ENCODE results near the gene CEPT1. TPM values are rescaled to one million over a fixed set of nuclear protein-coding genes. Genes with fewer than 3 reads are reported as not detected.

Gene CEPT1
- total RNA-seq, 1 donor from 2014 or later = 49.9 TPM

DNA sequence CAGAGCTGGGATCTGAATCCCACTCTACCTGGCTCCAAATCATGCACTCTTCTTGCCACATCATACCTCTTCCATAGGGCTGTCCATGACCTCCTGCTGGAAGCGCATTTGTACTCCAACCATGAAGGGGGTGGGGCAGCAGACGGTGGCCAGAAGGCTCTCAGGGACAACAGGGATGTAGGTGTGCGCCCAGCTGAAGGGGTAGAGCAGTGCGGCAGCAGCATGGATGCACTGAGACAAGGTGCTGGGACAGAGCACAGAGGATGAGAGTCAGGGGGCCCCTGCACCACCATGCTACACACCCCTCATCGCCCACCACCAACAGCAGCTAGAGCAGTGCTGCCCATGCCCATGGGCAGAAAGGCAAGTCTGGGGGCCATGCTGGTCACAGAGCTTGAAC is 52.1 kb downstream of the CEPT1 start:
- DNase-seq (ENCODE audit: low spot score) = no peak

DNA sequence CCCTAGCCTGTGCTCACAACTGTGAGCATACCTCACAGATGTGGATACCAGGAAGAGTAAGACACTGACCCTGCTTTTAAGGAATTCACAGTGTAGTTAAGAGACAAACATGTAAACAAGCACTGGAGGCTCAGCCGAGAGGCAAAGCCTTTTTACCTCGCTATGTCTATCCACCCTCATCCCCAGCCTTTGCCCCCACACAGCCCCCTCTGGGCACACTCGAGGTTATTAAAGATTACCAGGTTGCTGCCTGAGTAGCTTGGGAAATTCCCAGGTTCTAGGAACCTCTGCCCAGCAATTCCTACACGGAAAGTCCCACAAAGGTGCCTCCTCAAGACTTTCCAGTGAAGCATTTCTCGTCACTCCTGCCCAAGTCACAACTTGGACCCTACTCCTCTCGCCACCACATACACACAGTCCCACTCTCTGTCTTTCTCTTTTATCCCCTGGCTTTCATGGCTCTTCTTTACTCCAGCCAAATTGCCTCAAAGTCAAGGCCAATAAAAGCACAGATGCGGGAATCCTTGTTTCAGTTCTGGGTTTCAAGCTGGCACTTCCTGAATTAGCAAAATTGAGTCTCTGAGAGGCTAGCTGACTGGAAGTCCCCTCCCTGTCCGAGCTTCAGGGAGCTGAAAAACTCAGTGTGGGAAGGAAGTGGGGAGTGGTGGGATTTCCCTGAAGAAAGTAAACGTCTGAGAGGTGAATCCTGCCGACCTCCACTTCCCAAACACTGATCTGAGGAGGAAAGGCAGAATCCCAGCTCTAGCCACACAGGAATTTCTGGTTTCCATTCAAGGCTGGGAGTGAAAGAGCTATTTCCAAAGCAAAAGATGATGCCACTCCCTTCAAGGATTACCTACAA is 52.9 kb downstream of the CEPT1 start:
- no peak for DNase-seq (ENCODE audit: low spot score)

DNA sequence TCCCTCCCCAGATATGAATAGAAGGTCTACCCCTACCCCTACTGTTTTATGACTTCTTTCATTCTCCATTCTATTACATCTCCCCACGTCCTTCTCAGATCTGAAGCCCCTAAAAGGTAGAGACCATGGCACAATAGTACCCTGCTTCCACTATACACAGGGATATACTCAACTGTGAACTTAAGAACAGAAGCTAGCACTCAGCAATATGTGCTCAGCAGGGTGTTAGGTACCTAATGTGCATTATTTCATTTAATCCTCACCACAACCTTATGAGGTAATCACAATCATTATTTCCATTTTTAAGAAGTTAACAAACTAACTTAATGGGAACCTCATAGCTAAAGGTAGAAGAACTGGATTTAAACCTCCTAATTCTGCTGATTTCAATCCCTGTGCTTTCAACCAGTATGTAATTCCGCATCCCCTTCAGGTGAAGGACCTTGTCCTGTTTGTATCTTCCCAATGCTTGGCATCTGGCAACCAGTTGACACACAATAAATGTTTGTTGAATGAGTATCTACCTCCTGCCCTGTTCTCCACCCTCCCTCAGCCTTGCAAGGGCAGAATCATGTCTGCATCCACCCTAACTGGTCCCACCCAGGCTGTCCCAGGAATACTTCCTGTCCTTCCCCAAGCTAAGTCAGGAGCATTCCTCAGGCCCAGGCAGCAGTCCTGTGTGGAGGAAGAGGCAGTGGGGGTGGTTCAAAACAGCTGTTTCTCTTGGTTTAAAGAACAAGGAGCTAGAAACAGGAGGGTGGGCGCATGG is 53.9 kb downstream of the CEPT1 start:
- no peak for DNase-seq (ENCODE audit: low spot score)

DNA sequence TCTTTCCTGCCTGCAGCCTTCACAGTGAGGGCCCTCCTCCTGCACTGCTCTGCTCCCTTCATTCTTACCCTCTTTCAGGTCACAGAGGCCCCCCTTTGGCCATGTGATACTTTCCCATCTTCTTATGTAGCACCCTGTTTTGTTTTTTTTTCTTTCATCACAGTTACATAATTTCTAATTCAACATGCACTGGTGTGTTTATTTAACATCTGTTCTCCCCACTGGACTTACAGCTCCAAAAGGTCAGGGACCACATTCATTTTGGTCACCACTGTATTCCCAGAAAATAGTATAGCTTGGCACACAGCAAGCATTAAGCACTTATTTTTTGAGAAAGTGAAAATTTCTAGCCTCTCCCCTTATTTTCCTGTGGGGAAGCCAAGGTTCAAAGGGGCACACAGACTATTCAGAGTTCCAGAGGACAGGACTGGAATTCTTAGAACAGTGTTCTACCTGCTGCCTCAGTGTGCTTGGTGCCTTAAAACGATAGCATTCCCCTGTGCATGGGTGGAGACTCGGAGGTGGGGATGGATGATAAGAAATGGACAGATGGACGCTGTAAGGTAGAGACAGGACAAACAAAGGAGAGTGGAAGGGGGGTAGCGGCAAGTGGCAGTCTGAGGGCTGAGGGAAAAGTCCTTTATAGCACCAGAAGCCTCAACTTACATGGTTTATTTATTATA is 55.1 kb downstream of the CEPT1 start:
- no peak for DNase-seq (ENCODE audit: low spot score)

DNA sequence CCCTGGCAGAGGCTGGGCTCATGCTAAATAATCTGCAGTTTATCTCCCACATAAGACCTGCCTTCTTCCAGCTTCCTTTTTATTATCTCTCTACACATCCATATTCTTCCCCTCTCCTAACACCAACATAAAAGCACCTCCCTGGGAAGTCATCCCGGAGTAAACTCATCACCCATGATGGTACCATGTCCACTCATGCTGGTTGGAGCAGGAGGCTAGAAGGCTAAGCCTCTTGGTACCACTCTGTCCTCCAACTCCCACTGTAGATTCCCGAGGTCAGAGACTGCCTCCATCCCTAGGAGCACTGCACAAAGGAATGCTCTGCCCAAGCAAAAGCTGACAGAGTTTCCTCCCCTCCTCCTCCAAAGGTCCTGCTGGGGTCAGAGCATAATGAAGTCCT is 56.2 kb downstream of the CEPT1 start:
- no peak for DNase-seq (ENCODE audit: low spot score)

DNA sequence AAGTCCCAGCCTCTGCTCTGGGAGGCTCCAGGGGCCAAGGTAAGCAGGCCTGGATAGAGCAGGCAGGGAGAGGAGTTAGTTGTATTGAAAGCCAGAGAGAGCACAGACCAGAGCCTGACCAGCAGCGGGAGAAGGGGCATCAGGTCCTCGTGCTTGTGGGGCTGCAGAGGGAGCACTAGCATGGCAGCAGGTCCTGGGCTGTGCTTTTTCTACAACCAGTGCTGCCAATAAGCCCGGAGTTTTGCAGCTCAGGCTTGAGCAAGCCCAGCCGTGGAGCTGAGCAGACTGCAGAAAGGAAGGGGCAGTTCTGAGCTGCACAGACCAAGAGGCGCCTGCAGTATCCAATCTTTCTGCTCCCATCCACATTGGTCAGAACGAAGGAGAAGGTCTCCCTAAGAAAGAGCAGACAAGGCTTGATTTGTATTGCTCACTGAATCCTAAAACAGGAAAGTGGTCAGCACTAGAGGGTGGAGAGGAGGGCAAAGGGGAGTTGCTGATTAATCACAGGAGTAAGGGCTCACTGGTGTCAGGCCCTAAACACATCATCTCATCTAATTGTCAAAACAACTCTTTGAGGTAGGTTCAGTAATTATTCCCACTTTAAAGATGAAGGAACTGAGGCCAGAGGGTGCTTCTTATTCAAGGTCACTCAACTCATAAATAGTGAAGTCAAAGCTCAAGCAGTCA is 57.7 kb downstream of the CEPT1 start:
- DNase-seq (ENCODE audit: low spot score) = no peak

DNA sequence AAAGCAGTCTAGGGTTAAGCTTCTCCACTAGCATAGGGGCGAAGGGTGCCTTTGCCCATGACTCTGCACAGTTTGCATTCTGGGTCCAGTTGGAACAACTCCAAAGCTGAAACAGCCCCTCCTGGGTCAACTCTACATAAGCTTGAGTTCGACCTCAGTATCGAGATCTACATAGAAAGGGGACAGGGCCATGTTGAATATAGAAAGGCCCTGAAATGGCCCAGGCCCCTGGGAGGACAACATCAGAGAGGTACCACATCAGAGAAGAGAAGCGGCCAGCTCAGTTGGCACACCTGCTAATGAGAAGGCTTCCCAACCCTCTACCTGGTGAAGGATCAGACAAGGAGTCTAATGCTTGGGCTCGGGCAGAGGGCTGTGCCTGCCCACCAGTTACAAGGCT is 58.8 kb downstream of the CEPT1 start:
- no peak for DNase-seq (ENCODE audit: low spot score)

DNA sequence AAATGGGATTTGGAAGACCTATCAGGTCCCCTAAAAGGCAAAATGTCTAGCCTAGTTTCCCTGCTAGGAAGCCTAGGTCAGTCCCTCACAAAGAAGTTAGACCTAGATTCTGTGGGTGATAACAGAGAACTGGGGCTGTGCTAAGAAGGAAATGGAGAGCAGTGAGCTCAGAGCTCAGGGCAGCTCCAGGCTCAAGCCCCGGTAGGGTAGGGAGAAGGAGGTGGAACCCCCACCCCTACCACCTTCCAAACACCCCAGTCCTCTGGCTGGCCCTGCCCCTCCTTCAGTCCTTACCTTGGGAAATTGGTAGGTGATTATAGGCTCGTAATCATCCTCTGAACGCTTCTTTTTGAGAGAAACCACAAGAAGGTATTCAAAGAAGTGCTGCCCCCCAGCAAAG is 59.3 kb downstream of the CEPT1 start:
- DNase-seq (ENCODE audit: low spot score) = no peak

DNA sequence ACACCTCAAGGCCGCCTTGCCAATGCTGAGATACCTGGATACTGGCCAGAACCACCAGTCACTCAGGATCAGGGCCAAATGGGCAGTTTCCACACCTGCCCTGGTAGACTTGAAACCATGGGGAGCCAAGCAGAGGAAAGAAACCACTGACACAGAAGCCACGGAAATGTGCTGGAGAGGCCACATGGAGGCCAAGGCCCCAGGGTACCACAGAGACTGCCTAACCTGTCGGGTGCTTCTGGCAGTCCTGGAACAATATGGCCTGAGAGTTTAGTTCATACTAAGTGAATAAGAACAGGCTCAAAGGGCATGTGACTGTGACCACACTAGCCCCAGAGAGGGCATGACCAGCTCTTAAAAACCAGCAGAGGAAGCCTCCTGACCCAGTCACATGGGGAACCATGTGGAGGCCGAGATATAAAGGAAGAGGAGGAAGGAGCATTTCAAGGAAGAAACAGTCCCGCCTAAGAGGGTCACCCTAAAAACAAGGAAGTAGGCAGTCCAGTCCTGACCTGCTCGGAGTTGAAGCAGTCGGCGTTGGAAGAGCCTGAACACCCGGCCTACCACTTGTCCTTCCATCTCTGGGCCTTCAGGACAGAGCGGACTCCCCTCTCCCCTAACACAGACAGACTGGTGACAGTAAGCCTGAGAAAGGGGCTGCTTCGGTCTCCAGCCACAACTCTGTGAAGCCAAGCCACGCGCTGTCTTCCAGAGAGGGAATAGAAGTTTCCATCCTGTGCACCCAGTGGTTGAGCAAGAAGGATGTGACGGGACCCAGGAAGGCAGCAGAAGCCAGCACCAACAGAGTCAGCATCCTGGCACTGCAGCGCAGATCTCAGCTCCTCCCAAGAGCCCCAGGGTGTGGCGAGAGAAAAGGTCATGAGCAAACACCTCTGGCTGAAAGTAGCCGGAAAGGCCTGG is 60.1 kb downstream of the CEPT1 start, which contains the start of gene DENND2D:
DENND2D (minus strand) TSS at position 766 of the 921 bp plus-strand sequence; CDS start at position 579, 187 bp downstream.
- no peak for DNase-seq (ENCODE audit: low spot score)

DNA sequence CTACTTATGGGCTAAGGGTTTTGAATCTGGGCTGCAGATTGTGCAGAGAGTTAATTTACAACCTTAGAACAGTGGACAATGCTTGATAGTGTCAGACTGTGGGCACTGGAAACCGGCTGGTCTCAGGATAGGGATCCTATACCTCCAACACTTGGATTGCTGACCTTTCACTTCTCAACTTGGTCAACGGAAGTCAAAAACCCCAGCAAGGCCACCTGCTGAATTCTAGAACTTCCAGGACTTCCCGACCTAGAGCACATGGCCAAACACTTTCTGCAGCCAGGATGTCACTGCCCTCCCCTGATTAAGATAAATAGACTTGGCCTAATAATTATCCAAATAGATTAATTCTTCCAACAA is 60.8 kb downstream of the CEPT1 start:
- DNase-seq (ENCODE audit: low spot score) = no peak

DNA sequence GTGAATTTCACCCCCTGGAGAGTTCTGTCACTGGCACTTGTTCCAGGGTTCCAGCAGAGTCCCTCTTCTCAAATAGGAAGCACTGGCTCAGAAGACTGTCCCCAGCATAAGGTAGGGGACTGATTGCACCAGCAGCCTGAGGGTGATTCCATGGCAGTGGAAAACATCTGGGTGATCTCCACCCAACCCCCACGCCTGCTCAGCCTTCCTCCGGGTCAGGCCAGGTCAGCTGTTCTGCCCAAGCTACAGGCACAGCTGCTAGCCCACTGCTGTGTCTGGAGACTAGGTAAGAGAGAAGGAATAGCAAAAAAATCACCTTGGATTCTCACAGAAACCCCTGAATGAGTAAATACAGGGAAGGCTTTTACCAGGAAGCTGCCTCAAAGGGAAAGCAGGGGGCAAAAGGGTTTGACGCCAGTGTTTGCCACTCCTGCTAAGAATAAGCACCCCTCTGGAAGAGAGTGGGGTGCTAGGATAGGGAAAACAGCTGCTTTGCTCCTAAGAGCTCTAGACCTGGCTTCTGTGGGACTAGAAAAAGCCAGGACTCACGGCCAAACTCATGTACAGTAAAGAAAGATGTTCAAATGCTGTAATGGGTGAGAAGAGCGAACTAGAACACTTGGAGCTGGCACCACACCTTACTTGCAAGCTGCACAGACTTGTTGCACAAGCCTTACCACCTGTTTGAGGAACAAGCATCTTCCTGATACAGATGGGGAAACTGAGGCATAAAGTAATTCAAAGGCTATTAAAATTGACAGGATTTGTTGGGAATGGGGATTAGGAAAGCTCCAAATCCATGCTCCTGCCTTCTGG is 61.5 kb downstream of the CEPT1 start:
- DNase-seq (ENCODE audit: low spot score) = no peak

DNA sequence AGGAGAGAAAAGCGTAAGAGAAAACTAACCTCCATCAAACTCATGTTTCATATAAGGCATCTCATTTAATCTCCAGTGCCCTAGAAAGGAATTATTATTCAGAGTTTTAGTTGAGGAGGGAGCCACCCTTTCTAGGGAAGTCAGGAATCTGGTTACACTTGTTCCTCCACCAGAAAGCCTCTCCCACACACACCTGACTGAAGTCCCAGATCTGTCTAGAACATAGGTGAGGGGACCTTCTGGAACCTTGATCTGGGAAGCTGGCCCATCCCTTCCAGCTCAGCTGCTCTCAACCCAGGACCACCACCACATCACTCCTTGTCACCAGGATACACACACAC is 62.3 kb downstream of the CEPT1 start:
- DNase-seq (ENCODE audit: low spot score) = no peak

DNA sequence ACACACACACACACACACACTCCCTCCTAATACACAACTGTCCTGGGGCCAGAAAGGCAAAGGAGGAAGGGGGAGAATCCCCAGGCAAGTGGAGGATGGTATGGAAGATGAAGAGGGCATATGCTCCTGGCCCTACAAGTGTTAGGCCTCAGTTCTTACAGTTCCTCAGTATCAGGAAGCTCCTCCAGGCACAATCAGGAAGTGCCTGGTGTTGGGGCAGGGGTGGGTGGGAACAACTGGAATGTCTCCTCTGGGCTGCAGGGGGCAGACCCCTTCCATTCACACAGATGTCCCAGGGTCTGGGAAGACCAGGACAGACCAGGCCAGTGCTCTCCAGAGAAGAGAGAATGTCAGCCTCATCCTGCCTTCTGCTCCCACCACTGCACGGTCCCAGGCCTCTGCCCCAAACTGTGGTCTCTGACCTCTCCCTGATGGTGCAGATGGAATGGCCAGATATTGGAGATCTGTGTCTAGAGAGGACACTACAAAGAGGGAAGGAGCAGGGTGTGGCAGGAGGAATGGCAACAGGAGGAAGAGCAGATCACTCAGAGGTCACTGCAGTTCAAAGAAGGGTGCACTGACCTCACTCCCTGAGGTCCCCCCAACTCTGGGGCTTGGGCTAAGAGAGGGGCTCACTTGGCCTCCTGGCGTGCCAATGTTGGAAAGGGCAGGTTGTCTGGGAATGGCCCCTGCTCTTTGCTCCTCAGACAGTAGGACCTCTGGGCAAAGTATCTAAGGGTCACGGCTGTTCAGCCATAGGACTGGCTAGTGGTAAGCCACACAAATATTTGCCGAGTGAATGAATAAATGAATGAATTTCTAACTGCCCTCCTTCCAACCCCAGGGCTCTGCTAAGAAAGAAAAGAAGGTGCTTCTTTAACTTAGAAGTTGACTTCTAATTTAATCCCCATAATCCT is 62.9 kb downstream of the CEPT1 start:
- DNase-seq (ENCODE audit: low spot score) = no peak

DNA sequence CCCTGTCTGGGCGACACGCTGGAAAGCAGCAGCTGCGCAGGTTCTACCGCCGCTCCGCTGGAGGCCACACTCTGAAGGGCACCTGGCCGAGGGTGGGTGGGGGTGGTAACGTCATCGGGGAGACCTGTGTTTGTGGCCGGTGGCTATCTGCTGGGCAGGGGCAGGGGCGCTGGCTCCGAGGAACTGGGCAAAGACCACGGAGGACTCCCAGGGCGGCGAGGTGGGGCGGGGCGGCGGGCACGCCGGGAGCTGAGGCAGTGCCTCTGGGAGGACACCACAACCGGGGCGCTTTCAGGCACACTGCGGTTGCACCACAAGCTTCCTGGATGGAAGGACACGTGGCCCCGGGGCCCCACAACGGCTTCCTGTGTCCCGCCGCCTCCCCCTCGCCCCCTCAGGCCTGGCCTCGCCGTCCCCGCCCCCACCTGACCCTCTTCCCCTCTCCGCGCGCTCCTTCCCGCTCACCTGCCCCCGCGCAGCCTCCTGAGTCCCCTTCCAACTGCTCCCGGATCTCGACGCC is 63.7 kb downstream of the CEPT1 start:
- no peak for DNase-seq (ENCODE audit: low spot score)

DNA sequence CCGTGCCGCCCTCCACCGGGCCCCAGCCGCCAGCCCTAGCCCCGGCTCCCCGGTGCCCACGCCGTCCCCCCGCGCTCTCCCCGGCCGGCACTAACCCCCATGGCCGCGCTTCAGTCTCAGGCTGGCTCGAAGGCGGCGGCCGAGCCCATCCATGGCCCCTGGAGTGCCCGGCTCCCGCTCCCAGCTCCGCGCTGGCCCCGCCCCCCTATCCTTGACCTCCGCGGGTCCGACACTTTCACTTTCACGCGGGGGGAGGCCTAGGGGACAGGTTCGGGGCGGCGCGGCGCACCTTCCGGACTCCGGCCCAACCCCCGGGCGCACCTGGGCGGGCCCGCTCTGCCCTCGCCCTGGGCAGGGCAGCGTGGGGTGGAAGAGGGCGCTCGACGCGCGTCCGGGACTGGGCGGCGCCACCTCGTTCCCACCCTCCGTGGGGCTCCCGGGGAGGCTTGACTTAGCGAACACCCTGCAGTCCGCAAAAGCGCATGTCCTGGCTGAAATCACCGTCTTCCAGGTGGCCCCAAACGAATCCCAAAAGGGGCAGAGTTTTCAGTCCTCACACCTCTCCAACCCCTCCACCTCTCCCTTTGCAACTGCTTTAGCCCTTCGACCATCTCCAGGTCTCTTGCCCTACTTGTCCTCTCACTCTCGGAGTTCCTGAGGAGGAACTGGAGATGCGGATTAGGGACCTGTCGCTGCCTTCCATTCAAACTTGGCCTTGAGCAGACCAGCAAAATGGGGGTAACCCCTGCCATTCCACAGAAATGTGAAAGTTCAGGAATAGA is 64.4 kb downstream of the CEPT1 start:
- DNase-seq (ENCODE audit: low spot score) = peak; percentile 91

DNA sequence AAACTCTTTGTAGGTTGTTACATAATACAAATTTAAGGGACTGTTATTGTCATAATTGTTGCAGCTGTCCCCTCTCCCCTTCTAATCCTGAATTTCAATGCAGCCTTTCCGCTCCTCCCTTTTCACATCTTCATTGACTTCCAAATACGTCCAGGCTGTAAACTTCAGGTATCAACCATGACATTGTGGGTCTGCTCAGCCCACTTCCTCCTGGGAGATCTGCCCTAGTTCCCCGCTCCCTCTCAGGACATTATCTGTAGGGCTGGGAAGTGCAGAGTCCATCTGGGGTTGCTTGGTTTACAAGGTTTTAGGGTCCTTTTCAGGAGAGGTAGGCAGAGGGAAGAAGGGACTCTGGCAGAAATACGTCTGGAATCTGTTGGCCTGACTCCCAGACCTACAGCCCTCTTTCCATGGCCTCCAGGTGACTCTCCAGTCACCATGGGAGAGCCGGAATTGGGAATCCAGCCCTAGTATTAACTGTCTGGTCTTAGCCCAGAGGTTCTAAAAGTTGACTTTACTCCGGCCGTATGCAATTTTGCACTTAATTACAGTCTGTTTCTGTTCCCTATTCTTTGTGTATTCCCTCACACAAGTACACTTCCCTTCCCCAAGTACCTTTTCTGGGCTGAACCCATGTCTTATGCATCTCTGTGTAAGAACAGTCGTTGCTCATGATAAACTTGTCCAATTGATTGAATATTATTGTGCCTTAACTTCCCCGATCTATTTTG is 65.1 kb downstream of the CEPT1 start:
- DNase-seq (ENCODE audit: low spot score) = no peak

DNA sequence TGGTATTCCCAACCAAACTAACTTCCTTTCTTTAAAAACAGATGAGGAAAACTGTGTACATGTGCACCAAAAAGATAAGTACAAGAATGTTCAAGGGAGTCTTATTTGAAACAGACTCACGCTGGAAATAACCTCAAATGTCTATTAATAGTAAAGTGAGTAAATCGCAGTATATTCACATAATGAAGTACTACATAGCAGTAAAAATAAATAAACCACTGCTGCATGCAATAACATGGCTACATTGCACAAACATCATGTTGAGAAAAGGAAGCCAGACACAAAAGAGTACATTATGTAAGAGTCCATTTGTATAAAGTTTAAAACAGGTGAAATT is 65.7 kb downstream of the CEPT1 start:
- no peak for DNase-seq (ENCODE audit: low spot score)

Measured in mesenteric fat pad (tissue), 1 donor.